GM12865 (cell line): ENCODE measurements around the gene KRT3.
"Not testable (repeated sequence)": the region's sequence is repeated elsewhere in the genome, so short reads cannot be mapped to it uniquely, and the experiment has no call there.

ENCODE experiments used
- DNase-seq: peaks from one replicate; pipeline ENCODE4 v3.0.0; 2010; ENCODE audit warnings: low read depth
- H3K4me3 ChIP-seq: 2 replicates; pipeline ENCODE4 v1.5.1; 2011; ENCODE audit warnings: mild to moderate bottlenecking, low read depth, low read length, control low read depth
- CTCF ChIP-seq: IDR thresholded peaks from 2 replicates; pipeline ENCODE4 v1.5.1; 2011; ENCODE audit warnings: low read length, control low read depth, low read depth, inconsistent platforms; ENCODE audit not compliant: insufficient read depth; ENCODE audit errors: missing control alignments

KRT3 gene

DNA sequence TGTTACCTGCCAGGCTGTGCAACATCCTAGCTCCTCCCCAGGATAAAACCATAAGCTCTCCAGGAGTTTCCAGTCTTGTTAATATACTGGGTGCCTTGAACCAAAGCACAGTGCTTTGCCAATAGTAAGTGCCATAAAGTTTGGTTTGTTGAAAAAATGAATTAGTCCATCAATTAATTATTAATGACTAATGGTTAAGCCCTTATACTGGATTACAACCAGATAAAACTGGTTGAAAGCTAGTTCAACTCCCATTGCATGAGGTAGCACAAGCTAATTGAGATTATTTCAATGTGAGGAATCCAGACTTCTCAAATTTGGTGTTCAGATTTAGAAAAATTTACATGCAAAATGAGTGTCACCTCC lies 1.6 kb upstream of the KRT3 start:
- no peak for DNase-seq
- TF ChIP-seq CTCF = no peak
- H3K4me3 ChIP-seq = no peak overlapping the region

DNA sequence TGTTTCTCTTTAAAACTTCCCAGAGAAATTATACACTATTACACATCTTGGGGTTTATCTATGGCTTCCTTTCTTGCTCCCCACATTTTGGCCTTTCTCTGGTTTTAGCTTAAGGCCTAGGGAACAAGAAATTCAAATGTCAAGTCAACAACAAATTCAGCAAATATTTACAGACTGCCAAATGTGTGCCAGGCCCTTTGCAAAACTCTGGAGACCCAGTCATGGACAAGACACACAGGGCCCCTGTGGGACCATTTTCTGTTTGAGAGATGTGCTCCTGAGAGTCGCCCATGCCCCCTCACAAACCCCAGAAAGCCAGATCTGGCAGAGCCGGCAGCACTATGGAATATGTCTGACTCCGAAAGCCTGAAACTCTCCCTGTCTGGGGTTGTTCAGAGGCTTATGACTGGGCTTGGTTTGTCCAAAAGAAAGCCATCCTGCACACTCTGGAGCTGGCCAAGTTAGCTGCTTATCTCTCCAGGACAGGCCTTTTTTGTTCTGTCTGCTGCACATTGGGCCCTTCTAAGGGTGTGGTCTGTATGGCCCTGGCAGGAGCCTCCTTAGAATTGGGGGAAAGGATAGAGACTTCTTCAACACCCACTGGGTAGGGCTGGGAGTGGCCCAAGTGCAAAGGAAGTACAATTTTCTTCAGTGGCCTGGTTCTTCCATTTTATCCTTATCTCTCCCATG lies 1.1 kb upstream of the KRT3 start:
- DNase-seq = no peak
- no peak overlapping the region for H3K4me3 ChIP-seq
- no peak for TF ChIP-seq CTCF

DNA sequence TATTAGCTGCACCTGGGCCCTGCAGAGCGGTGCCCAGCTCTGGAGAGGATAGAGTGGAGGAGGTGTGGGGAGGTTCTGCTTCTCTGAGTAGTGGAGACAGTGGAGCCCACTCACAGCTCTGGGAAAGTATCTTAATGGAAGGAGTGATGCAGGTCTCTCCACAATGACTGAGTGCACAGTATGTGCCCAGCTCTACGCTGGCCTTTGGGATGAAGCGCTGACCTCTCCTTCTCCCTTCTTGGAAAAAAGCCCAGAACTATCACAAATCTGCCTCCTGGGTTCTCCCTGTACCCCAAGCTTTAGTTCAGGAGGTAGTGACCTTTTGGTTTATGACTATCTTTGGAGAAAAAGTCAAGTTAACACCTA lies 495 bp upstream of the KRT3 start:
- no peak for DNase-seq
- no peak overlapping the region for H3K4me3 ChIP-seq
- no peak for TF ChIP-seq CTCF

GRCh38 chr12:52795332-52795674 lies 614 bp downstream of the KRT3 start:
- DNase-seq, H3K4me3 ChIP-seq: not testable (repeated sequence)

GRCh38 chr12:52794479-52795331 lies 1.2 kb downstream of the KRT3 start:
- TF ChIP-seq CTCF = no peak
- H3K4me3 ChIP-seq = no peak overlapping the region
- no peak for DNase-seq

DNA sequence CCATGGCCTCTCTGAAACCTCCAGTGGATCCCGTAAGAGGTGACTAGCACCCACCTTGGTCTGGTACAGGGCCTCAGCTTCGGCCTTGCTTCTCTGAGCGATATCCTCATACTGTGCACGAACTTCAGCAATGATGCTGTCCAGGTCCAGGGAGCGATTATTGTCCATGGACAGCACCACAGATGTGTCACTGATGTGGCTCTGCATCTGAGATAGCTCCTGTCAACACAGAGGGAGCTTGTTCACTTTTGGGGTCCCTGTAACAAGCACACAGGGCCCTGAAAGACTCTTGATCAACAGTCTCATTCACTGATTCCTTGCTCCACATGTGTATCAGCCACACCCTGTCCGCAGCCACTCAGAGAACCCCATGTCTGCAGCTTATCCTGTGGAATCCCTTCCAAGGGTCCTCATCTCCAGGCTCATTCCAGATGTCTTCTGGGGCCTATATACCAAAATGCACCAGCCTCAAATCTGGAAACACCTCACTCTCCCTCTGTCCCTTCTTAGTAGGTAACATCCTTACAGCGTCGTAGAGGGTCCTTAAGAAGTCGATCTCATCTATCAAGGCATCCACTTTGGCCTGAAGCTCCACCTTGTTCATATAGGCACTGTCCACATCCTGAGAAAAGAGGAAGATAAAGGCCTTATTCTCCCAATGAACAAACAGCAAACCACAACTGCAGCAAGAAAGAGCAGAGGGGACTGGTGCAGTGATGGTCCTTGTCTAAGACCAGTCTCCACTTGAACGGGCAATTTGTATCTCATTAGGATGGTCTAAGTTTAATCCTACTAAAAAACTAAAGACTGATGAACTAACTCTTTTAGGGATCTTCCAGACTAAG lies 3.5 kb downstream of the KRT3 start:
- no peak for TF ChIP-seq CTCF
- no peak for DNase-seq
- H3K4me3 ChIP-seq = no peak overlapping the region

- no peak for DNase-seq
- no peak for TF ChIP-seq CTCF
- no peak overlapping the region for H3K4me3 ChIP-seq
Observed at GRCh38 chr12:52791271-52792184, 4.4 kb downstream of the KRT3 start.
